VCaP (cell line): ENCODE data around the gene PXMP4.
"Not testable (repeated sequence)": the region's sequence is repeated elsewhere in the genome, so short reads cannot be mapped to it uniquely, and the experiment has no call there.

Experiments
- H3K27ac ChIP-seq: fragments of 450-650 bp; 2 replicates; pipeline ENCODE4 v1.5.1; 2017
- CTCF ChIP-seq: fragments of 450-650 bp; conservative IDR thresholded peaks from 2 replicates; pipeline ENCODE4 v1.5.1; 2017; ENCODE audit warnings: mild to moderate bottlenecking, moderate library complexity

PXMP4 gene

GRCh38 chr20:33709398-33709797, 10.7 kb downstream of the PXMP4 start:
- no peak for TF ChIP-seq CTCF
- H3K27ac ChIP-seq, result no peak overlapping the region

GRCh38 chr20:33707668-33708067, 12.4 kb downstream of the PXMP4 start:
- TF ChIP-seq CTCF, result no peak
- no peak overlapping the region for H3K27ac ChIP-seq

GRCh38 chr20:33704197-33704924, 15.7 kb downstream of the PXMP4 start:
- H3K27ac ChIP-seq, result no peak overlapping the region
- no peak for TF ChIP-seq CTCF

GRCh38 chr20:33703498-33704137, 16.5 kb downstream of the PXMP4 start:
- TF ChIP-seq CTCF, result no peak
- H3K27ac ChIP-seq, result no peak overlapping the region

GRCh38 chr20:33702861-33703260, 17.2 kb downstream of the PXMP4 start:
- no peak for TF ChIP-seq CTCF
- H3K27ac ChIP-seq, result no peak overlapping the region

GRCh38 chr20:33701629-33702450, 18.3 kb downstream of the PXMP4 start:
- no peak overlapping the region for H3K27ac ChIP-seq
- no peak for TF ChIP-seq CTCF

GRCh38 chr20:33700696-33701441, 19.2 kb downstream of the PXMP4 start:
- not testable (repeated sequence) for H3K27ac ChIP-seq

- not testable (repeated sequence) for H3K27ac ChIP-seq
These were observed 21.1 kb downstream of the PXMP4 start for GRCh38 chr20:33698966-33699365.
